ENCODE results near the gene GIPC3.

Gene GIPC3

DNA sequence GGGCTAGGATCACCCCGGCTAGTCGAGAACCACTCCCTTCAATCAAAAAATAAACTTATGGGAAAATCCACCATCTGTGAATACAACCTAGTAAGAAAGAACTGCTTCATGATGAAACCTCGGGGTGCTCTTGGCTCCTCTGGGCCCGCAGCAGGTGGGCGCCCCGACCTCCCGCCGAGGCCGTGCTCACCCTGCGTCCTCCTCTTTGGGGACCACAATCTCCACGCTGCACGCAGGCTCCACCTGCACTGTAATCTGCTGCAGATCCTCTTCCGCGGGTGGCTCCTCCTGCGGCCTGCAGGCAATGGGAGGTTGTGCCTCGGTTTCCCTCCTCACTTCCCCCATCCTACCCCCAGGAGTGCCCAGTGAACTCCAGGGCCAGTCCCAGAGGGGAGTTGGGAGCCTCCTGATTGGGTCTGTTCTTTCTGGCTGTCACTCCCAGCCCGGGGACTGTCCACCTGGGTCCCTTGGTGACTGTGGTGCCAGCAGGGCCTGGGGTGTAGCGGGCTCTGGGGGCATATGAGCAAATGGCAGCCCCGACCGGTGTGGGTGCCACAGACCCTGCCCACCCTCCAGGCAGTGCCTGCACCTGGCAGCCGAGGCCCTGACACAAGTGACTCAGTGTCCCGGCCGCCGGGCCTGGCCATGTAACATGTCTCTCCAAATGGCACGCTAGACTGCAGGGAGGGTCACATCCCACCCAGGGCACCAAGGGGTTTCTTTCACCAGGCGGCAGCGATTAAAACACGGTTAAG lies 56.4 kb downstream of the GIPC3 start:
- no peak for DNase-seq

DNA sequence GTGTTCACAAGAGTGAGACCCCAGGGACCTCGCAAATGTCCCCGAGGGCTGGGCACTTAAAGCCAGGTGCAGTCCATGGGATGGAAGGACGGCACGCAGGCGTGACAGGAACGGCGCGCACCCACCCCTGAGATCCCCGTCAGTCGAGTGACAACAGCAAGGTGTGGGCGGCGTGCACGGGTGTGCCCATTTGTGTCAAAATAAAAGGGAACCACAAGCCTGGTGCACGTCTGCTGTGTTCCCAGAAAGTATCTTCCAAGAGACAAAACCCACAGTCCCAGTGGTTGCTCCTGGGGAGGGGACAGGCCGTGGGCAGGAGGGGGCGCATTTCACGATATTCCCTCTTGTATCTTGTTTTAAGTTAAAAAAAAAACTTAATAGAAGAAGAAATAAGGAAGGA lies 57.0 kb downstream of the GIPC3 start:
- DNase-seq: no peak
